Mucosa of descending colon (tissue), 3 donors: ENCODE data around the gene ACCSL. TPM values are rescaled to one million over a fixed set of nuclear protein-coding genes. Genes with fewer than 3 reads are reported as not detected.

ENCODE experiments used
- ATAC-seq: fragments of 200-7000 bp; cut with Tn5 transposase; one replicate; pipeline ENCODE4 v1.9.1; 2020; ENCODE audit warnings: mild to moderate bottlenecking, moderate library complexity
- DNase-seq, 3 donors: peaks; one replicate each; pipeline ENCODE4 v3.0.0-alpha.2; 2020
- H3K36me3 ChIP-seq: fragments of 200-600 bp; one replicate; pipeline ENCODE4 v1.8.0; 2021; ENCODE audit warnings: low read depth, mild to moderate bottlenecking
- H3K4me1 ChIP-seq: fragments of 200-600 bp; one replicate; pipeline ENCODE4 v1.8.0; 2021; ENCODE audit warnings: low read depth, mild to moderate bottlenecking
- H3K4me3 ChIP-seq: fragments of 200-600 bp; one replicate; pipeline ENCODE4 v1.8.0; 2021; ENCODE audit warnings: mild to moderate bottlenecking
- H3K9me3 ChIP-seq: fragments of 200-600 bp; one replicate; pipeline ENCODE4 v1.8.0; 2021; ENCODE audit warnings: mild to moderate bottlenecking
- CTCF ChIP-seq: fragments of 200-600 bp; IDR thresholded peaks from one replicate; pipeline ENCODE4 v1.8.0; 2022; ENCODE audit warnings: antibody characterized with exemption, mild to moderate bottlenecking
- intact Hi-C, 2 donors: fragments of 100-400 bp; cut with DNase I in 1 of 2; cut with micrococcal nuclease in 1 of 2; formaldehyde crosslinking; loops; one replicate each; pipeline versions ENCODE4 v1.11.0 to v1.11.1; 2022; cut with DNase I, micrococcal nuclease
- total RNA-seq, 3 donors: library from RNA; stranded (reverse); fragmentation: NEBNext Ultra II Directional in 2 of 3; extraction: Animal tissue kit (Norgen Biotek cat#: 25700) in 2 of 3; gene quantifications; one replicate each; pipeline versions ENCODE4 v1.2.1 to v1.2.4, GENCODE V29; 2021 to 2023
- donor health status: DM: no; HTN: no; CAD: no; lungs with moderate emphysema.
- donor health status: DM: no; HTN: no; CAD: no.
- donor health status: DM: no; HTN: yes; CAD: no.

Gene ACCSL
- total RNA-seq, 3 donors from 2014 or later: not detected

- Histone ChIP-seq H3K4me3 (no peak overlapping the region), H3K36me3 (no peaks in the 10 kb centered on the region), H3K9me3 (no peaks in the 10 kb centered on the region), H3K4me1 (no peaks in the 10 kb centered on the region)
- ATAC-seq (no peak), DNase-seq (no peak)
- intact Hi-C loops: no loop called here
- TF ChIP-seq CTCF: no peak
Observed at GRCh38 chr11:44008088-44008501, 39.7 kb upstream of the ACCSL start.

- intact Hi-C loops: no loop called here
- Histone ChIP-seq H3K4me1 (no peaks in the 10 kb centered on the region), H3K4me3 (no peak overlapping the region), H3K9me3 (no peaks in the 10 kb centered on the region), H3K36me3 (no peaks in the 10 kb centered on the region)
- ATAC-seq (no peak), DNase-seq (no peak)
- no peak for TF ChIP-seq CTCF
Observed at GRCh38 chr11:44008698-44009097, 39.1 kb upstream of the ACCSL start.

- no peak for DNase-seq
- no peaks in the 10 kb centered on the region for H3K36me3 ChIP-seq
- H3K4me3 ChIP-seq: no peak overlapping the region
- intact Hi-C loops: no loop called here
- H3K4me1 ChIP-seq: no peaks in the 10 kb centered on the region
- no peak for TF ChIP-seq CTCF
- no peaks in the 10 kb centered on the region for H3K9me3 ChIP-seq
- no peak for ATAC-seq
Observed at GRCh38 chr11:44010789-44011251, 37.0 kb upstream of the ACCSL start.

- Histone ChIP-seq H3K9me3 (no peaks in the 10 kb centered on the region), H3K36me3 (no peaks in the 10 kb centered on the region), H3K4me3 (no peak overlapping the region), H3K4me1 (no peaks in the 10 kb centered on the region)
- ATAC-seq (no peak), DNase-seq (no peak)
- intact Hi-C loops: no loop called here
- no peak for TF ChIP-seq CTCF
Observed at GRCh38 chr11:44011797-44012196, 36.0 kb upstream of the ACCSL start.

- no peak overlapping the region for H3K4me3 ChIP-seq
- intact Hi-C loops: no loop called here
- H3K9me3 ChIP-seq: no peaks in the 10 kb centered on the region
- ATAC-seq (no peak), DNase-seq (no peak)
- no peak for TF ChIP-seq CTCF
- no peaks in the 10 kb centered on the region for H3K4me1 ChIP-seq
- no peaks in the 10 kb centered on the region for H3K36me3 ChIP-seq
Observed at GRCh38 chr11:44014968-44015623, 32.7 kb upstream of the ACCSL start.

GRCh38 chr11:44015624-44016007 lies 32.2 kb upstream of the ACCSL start:
- DNase-seq (no peak), ATAC-seq (no peak)
- Histone ChIP-seq H3K36me3 (no peaks in the 10 kb centered on the region), H3K9me3 (no peaks in the 10 kb centered on the region), H3K4me1 (no peaks in the 10 kb centered on the region), H3K4me3 (no peak overlapping the region)
- no peak for TF ChIP-seq CTCF
- intact Hi-C loops: no loop called here
